GM12878 (cell line): ENCODE measurements around the gene RETNLB.

Experiments
- EP300 ChIP-seq, 2 experiments: fragments of 150-350 bp in 1 of 2; IDR thresholded peaks; 2 replicates each; pipeline ENCODE4 v1.6.1; 2011 to 2012; ENCODE audit warnings: low read depth in 2 of 2, low read length in 2 of 2, borderline replicate concordance in 1 of 2, improper control_type of control experiment in 1 of 2, inconsistent platforms in 1 of 2; ENCODE audit not compliant: control insufficient read depth in 1 of 2
- STAT1 ChIP-seq: fragments of 450-650 bp; conservative IDR thresholded peaks from 2 replicates; pipeline ENCODE4 v1.6.1; 2014; ENCODE audit warnings: antibody characterized with exemption, mild to moderate bottlenecking
- TCF12 ChIP-seq: IDR thresholded peaks from 2 replicates; pipeline ENCODE4 v1.6.1; 2011; ENCODE audit warnings: low read depth, mild to moderate bottlenecking, low read length
- TCF7 ChIP-seq: IDR thresholded peaks from 2 replicates; pipeline ENCODE4 v1.6.1; 2014; ENCODE audit warnings: antibody characterized with exemption, borderline replicate concordance
- ZNF24 ChIP-seq: fragments of 450-650 bp; IDR thresholded peaks from 2 replicates; pipeline ENCODE4 v1.6.1; 2017; ENCODE audit warnings: antibody characterized with exemption, mild to moderate bottlenecking
- TF ChIP-seq, protein P1 (sequence below), 3 experiments: IDR thresholded peaks in 2 of 3; conservative IDR thresholded peaks in 1 of 3; 2 replicates each; pipeline ENCODE4 v1.5.1; 2011; ENCODE audit warnings: low read depth in 3 of 3, low read length in 3 of 3, mild to moderate bottlenecking in 3 of 3, control low read depth in 2 of 3, moderate library complexity in 2 of 3, inconsistent platforms in 1 of 3, mixed read lengths in 1 of 3; ENCODE audit not compliant: control insufficient read depth in 2 of 3, insufficient read depth in 1 of 3; ENCODE audit errors: extremely low read depth in 1 of 3
- TF ChIP-seq, protein P2 (sequence below): fragments of 450-650 bp; formaldehyde crosslinking; IDR thresholded peaks from 2 replicates; pipeline ENCODE4 v1.4.0; 2020; ENCODE audit warnings: mild to moderate bottlenecking, moderate library complexity

DNA sequence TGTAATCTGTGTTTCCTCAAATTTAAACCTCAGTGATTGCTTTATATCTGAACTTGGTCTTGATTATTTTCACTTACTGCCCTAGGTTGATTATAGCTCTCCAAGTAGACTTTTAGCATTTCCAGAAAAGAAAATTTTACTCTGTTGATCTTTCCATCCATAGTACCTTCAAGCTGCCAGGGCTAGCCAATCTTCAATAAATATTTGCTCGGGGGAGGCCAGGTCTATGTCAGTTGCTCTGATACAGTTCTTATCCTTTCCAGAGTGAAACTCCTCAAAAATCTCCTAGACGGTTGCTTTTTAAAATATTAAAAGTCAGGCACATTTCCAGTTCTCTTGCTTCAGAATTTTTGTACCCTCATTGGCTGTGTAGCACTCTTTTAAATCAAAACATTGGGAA, 38.8 kb downstream of the RETNLB start:
- TF ChIP-seq STAT1 = no peak
- TF ChIP-seq, protein P1, sequence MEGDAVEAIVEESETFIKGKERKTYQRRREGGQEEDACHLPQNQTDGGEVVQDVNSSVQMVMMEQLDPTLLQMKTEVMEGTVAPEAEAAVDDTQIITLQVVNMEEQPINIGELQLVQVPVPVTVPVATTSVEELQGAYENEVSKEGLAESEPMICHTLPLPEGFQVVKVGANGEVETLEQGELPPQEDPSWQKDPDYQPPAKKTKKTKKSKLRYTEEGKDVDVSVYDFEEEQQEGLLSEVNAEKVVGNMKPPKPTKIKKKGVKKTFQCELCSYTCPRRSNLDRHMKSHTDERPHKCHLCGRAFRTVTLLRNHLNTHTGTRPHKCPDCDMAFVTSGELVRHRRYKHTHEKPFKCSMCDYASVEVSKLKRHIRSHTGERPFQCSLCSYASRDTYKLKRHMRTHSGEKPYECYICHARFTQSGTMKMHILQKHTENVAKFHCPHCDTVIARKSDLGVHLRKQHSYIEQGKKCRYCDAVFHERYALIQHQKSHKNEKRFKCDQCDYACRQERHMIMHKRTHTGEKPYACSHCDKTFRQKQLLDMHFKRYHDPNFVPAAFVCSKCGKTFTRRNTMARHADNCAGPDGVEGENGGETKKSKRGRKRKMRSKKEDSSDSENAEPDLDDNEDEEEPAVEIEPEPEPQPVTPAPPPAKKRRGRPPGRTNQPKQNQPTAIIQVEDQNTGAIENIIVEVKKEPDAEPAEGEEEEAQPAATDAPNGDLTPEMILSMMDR (IDR thresholded peaks at IDR 0.05 in 2 of 3, conservative IDR thresholded peaks at IDR 0.05 in 1 of 3; ENCODE audit: control insufficient read depth in 2 of 3, extremely low read depth in 1 of 3, insufficient read depth in 1 of 3, low read depth in 3 of 3, low read length in 3 of 3) = no peak
- no peak for TF ChIP-seq EP300 (IDR thresholded peaks at IDR 0.05; ENCODE audit: borderline replicate concordance in 1 of 2, control insufficient read depth in 1 of 2, low read depth in 2 of 2, low read length in 2 of 2)
- TF ChIP-seq ZNF24 = no peak
- TF ChIP-seq TCF12 = no peak
- TF ChIP-seq TCF7 = no peak
- TF ChIP-seq, protein P2, sequence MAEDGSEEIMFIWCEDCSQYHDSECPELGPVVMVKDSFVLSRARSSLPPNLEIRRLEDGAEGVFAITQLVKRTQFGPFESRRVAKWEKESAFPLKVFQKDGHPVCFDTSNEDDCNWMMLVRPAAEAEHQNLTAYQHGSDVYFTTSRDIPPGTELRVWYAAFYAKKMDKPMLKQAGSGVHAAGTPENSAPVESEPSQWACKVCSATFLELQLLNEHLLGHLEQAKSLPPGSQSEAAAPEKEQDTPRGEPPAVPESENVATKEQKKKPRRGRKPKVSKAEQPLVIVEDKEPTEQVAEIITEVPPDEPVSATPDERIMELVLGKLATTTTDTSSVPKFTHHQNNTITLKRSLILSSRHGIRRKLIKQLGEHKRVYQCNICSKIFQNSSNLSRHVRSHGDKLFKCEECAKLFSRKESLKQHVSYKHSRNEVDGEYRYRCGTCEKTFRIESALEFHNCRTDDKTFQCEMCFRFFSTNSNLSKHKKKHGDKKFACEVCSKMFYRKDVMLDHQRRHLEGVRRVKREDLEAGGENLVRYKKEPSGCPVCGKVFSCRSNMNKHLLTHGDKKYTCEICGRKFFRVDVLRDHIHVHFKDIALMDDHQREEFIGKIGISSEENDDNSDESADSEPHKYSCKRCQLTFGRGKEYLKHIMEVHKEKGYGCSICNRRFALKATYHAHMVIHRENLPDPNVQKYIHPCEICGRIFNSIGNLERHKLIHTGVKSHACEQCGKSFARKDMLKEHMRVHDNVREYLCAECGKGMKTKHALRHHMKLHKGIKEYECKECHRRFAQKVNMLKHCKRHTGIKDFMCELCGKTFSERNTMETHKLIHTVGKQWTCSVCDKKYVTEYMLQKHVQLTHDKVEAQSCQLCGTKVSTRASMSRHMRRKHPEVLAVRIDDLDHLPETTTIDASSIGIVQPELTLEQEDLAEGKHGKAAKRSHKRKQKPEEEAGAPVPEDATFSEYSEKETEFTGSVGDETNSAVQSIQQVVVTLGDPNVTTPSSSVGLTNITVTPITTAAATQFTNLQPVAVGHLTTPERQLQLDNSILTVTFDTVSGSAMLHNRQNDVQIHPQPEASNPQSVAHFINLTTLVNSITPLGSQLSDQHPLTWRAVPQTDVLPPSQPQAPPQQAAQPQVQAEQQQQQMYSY = no peak
